Measurements from ENCODE around the gene ZFPM1.

Gene ZFPM1

GRCh38 chr16:88452482-88453216 is 431 bp upstream of the ZFPM1 start:
- peak; percentile 79 to 86 for DNase-seq

- no peak for DNase-seq
These were observed 787 bp downstream of the ZFPM1 start for GRCh38 chr16:88453611-88454522.

GRCh38 chr16:88454523-88454947 is 1.5 kb downstream of the ZFPM1 start:
- no peak for DNase-seq

GRCh38 chr16:88455610-88456355 is 2.7 kb downstream of the ZFPM1 start:
- DNase-seq = no peak

GRCh38 chr16:88456356-88457292 is 3.5 kb downstream of the ZFPM1 start:
- DNase-seq = no peak

- no peak for DNase-seq
These were observed 5.1 kb downstream of the ZFPM1 start for GRCh38 chr16:88458039-88458772.

- no peak for DNase-seq
These were observed 5.7 kb downstream of the ZFPM1 start for GRCh38 chr16:88458773-88459235.

GRCh38 chr16:88459366-88460073 is 6.4 kb downstream of the ZFPM1 start:
- DNase-seq = no peak

GRCh38 chr16:88460496-88461330 is 7.6 kb downstream of the ZFPM1 start:
- DNase-seq = no peak

GRCh38 chr16:88461331-88462269 is 8.5 kb downstream of the ZFPM1 start:
- DNase-seq = no peak

GRCh38 chr16:88462396-88462795 is 9.3 kb downstream of the ZFPM1 start:
- DNase-seq = no peak

GRCh38 chr16:88463411-88463810 is 10.3 kb downstream of the ZFPM1 start:
- DNase-seq = no peak

- DNase-seq = no peak
These were observed 11.6 kb downstream of the ZFPM1 start for GRCh38 chr16:88464447-88465318.

- DNase-seq = no peak
These were observed 12.4 kb downstream of the ZFPM1 start for GRCh38 chr16:88465387-88465983.

GRCh38 chr16:88466175-88466862 is 13.2 kb downstream of the ZFPM1 start:
- DNase-seq = no peak

GRCh38 chr16:88466949-88467348 is 13.9 kb downstream of the ZFPM1 start:
- no peak for DNase-seq
